BLaER1 treated with 17β-estradiol and CSF1 and Interleukin-3, amounts not matched to agents 10 nM and 100 nM (cell line): ENCODE measurements around the gene SCIN.
A peak's percentile ranks its signal among the peaks of the same experiment; 100 is the strongest.
"Not testable (repeated sequence)": the region's sequence is repeated elsewhere in the genome, so short reads cannot be mapped to it uniquely, and the experiment has no call there.

Experiments
- H3K27ac ChIP-seq, 11 experiments: shearing (Covaris generic); formaldehyde crosslinking; 2 replicates each; pipeline ENCODE4 v1.8.1; 2022
- H3K27me3 ChIP-seq, 11 experiments: shearing (Covaris generic); formaldehyde crosslinking; 2 replicates each; pipeline ENCODE4 v1.8.1; 2022
- H3K36me3 ChIP-seq, 11 experiments: shearing (Covaris generic); formaldehyde crosslinking; 2 replicates each; pipeline ENCODE4 v1.8.1; 2022
- H3K4me1 ChIP-seq, 10 experiments: shearing (Covaris generic); formaldehyde crosslinking; 2 replicates each; pipeline ENCODE4 v1.8.1; 2022
- H3K4me2 ChIP-seq, 11 experiments: shearing (Covaris generic); formaldehyde crosslinking; 2 replicates each; pipeline ENCODE4 v1.8.1; 2022
- H3K4me3 ChIP-seq, 10 experiments: shearing (Covaris generic); formaldehyde crosslinking; 2 replicates each; pipeline ENCODE4 v1.8.1; 2022
- H3K9ac ChIP-seq, 11 experiments: shearing (Covaris generic); formaldehyde crosslinking; 2 replicates each; pipeline ENCODE4 v1.8.1; 2022
- H3K9me3 ChIP-seq, 11 experiments: shearing (Covaris generic); formaldehyde crosslinking; replicated peaks in 1 of 11; 2 replicates each; pipeline ENCODE4 v1.8.1; 2022
- H4K20me1 ChIP-seq, 11 experiments: shearing (Covaris generic); formaldehyde crosslinking; 2 replicates each; pipeline ENCODE4 v1.8.1; 2022
- Cebpa-rat ChIP-seq, 11 experiments: shearing (Covaris generic); IDR thresholded peaks; 2 replicates each; pipeline ENCODE4 v1.8.1; 2022

The SCIN gene

GRCh38 chr7:12570534-12571461, at the start of gene SCIN:
SCIN (plus strand) TSS chr7:12570720; CDS start chr7:12570787, 67 bp downstream.
- peaks cover 0 to 12% (median 0%) of the 10 kb centered on the region in 10 experiments; a peak in 6 of 20 replicates for H3K4me1 ChIP-seq
- peaks cover 9 to 16% (median 11%) of the 10 kb centered on the region in 11 experiments; a peak in 20 of 22 replicates for H3K9me3 ChIP-seq
- no peak within 1 kb of the TSS for H3K27ac ChIP-seq
- no peak within 1 kb of the TSS for H3K9ac ChIP-seq
- no peaks in the 10 kb centered on the region for H3K36me3 ChIP-seq
- no peak for TF ChIP-seq Cebpa-rat (IDR thresholded peaks at IDR 0.05)
- no peaks in the 10 kb centered on the region for H3K27me3 ChIP-seq
- H3K4me2 ChIP-seq = no peak within 1 kb of the TSS
- H3K4me3 ChIP-seq = no peak within 1 kb of the TSS
- H4K20me1 ChIP-seq = no peaks in the 10 kb centered on the region

GRCh38 chr7:12524794-12525386, 45.6 kb upstream of the SCIN start:
- Histone ChIP-seq H3K27ac (no peak overlapping the region), H3K4me3 (no peak overlapping the region), H3K4me2 (no peak overlapping the region), H4K20me1 (no peaks in the 10 kb centered on the region), H3K9ac (no peak overlapping the region), H3K4me1 (no peaks in the 10 kb centered on the region), H3K27me3 (no peaks in the 10 kb centered on the region), H3K9me3 (no peaks in the 10 kb centered on the region), H3K36me3 (no peaks in the 10 kb centered on the region)
- no peak for TF ChIP-seq Cebpa-rat (IDR thresholded peaks at IDR 0.05)

GRCh38 chr7:12526693-12527092, 43.8 kb upstream of the SCIN start:
- H3K4me3 ChIP-seq, H3K9ac ChIP-seq: not testable (repeated sequence)

GRCh38 chr7:12527670-12528069, 42.9 kb upstream of the SCIN start:
- H3K4me1 ChIP-seq, H3K9ac ChIP-seq, H3K9me3 ChIP-seq, H3K4me2 ChIP-seq, H3K4me3 ChIP-seq, H3K27ac ChIP-seq, H4K20me1 ChIP-seq, H3K27me3 ChIP-seq, H3K36me3 ChIP-seq: not testable (repeated sequence)

More at GRCh38 chr7:12526693-12527092, 43.8 kb upstream of the SCIN start:
- H3K27me3 ChIP-seq, H3K9me3 ChIP-seq, H3K27ac ChIP-seq, H3K36me3 ChIP-seq, H3K4me2 ChIP-seq, H3K4me1 ChIP-seq, H4K20me1 ChIP-seq: not testable (repeated sequence)

GRCh38 chr7:12529971-12530710, 40.4 kb upstream of the SCIN start:
- Histone ChIP-seq H3K9me3 (peaks cover 0 to 2% (median 0%) of the 10 kb centered on the region in 11 experiments; a peak in 3 of 22 replicates), H3K4me3 (no peak overlapping the region), H3K4me2 (no peak overlapping the region), H3K27ac (no peak overlapping the region), H3K36me3 (no peaks in the 10 kb centered on the region), H4K20me1 (no peaks in the 10 kb centered on the region), H3K9ac (no peak overlapping the region), H3K27me3 (no peaks in the 10 kb centered on the region), H3K4me1 (no peaks in the 10 kb centered on the region)
- no peak for TF ChIP-seq Cebpa-rat (IDR thresholded peaks at IDR 0.05)

GRCh38 chr7:12531784-12532183, 38.7 kb upstream of the SCIN start:
- TF ChIP-seq Cebpa-rat (IDR thresholded peaks at IDR 0.05) = no peak
- H3K36me3 ChIP-seq = no peaks in the 10 kb centered on the region
- no peaks in the 10 kb centered on the region for H3K27me3 ChIP-seq
- H3K4me2 ChIP-seq = no peak overlapping the region
- no peak overlapping the region for H3K4me3 ChIP-seq
- no peaks in the 10 kb centered on the region for H4K20me1 ChIP-seq
- peaks cover 11 to 19% (median 13%) of the 10 kb centered on the region in 11 experiments for H3K9me3 ChIP-seq
- no peak overlapping the region for H3K9ac ChIP-seq
- no peak overlapping the region for H3K27ac ChIP-seq
- no peaks in the 10 kb centered on the region for H3K4me1 ChIP-seq

- H3K9me3 ChIP-seq = peaks cover 16 to 24% (median 18%) of the 10 kb centered on the region in 11 experiments
- no peak overlapping the region for H3K4me2 ChIP-seq
- TF ChIP-seq Cebpa-rat (IDR thresholded peaks at IDR 0.05) = no peak
- no peaks in the 10 kb centered on the region for H3K27me3 ChIP-seq
- no peaks in the 10 kb centered on the region for H4K20me1 ChIP-seq
- no peak overlapping the region for H3K27ac ChIP-seq
- no peaks in the 10 kb centered on the region for H3K4me1 ChIP-seq
- H3K4me3 ChIP-seq = no peak overlapping the region
- no peak overlapping the region for H3K9ac ChIP-seq
- H3K36me3 ChIP-seq = no peaks in the 10 kb centered on the region
Observed at GRCh38 chr7:12534046-12534445, 36.5 kb upstream of the SCIN start.

- Histone ChIP-seq H3K4me2 (peak overlapping the region in 2 of 11 experiments; percentile 1 to 25; a peak in 3 of 22 replicates), H3K27me3 (no peaks in the 10 kb centered on the region), H3K4me1 (peaks cover 0 to 11% (median 0%) of the 10 kb centered on the region in 10 experiments; a peak in 3 of 20 replicates)
Observed at GRCh38 chr7:12539681-12540080, 30.8 kb upstream of the SCIN start.

GRCh38 chr7:12540850-12541249, 29.7 kb upstream of the SCIN start:
- Histone ChIP-seq H4K20me1 (no peaks in the 10 kb centered on the region), H3K9me3 (peaks cover 12 to 16% (median 15%) of the 10 kb centered on the region in 11 experiments)
- no peak for TF ChIP-seq Cebpa-rat (IDR thresholded peaks at IDR 0.05)

More at GRCh38 chr7:12539681-12540080, 30.8 kb upstream of the SCIN start:
- Histone ChIP-seq H3K27ac (no peak overlapping the region), H3K9me3 (peaks cover 16 to 24% (median 18%) of the 10 kb centered on the region in 11 experiments), H4K20me1 (no peaks in the 10 kb centered on the region), H3K9ac (no peak overlapping the region), H3K4me3 (no peak overlapping the region), H3K36me3 (no peaks in the 10 kb centered on the region)
- no peak for TF ChIP-seq Cebpa-rat (IDR thresholded peaks at IDR 0.05)

More at GRCh38 chr7:12540850-12541249, 29.7 kb upstream of the SCIN start:
- Histone ChIP-seq H3K4me3 (no peak overlapping the region), H3K27me3 (no peaks in the 10 kb centered on the region), H3K4me1 (peaks cover 0 to 11% (median 0%) of the 10 kb centered on the region in 10 experiments; a peak in 3 of 20 replicates), H3K27ac (no peak overlapping the region), H3K36me3 (no peaks in the 10 kb centered on the region), H3K9ac (no peak overlapping the region), H3K4me2 (no peak overlapping the region)
